ENCODE measurements around the gene SLC39A2.
"Not testable (repeated sequence)": the region's sequence is repeated elsewhere in the genome, so short reads cannot be mapped to it uniquely, and the experiment has no call there.

SLC39A2 gene

GRCh38 chr14:20971705-20972021 is 27.4 kb upstream of the SLC39A2 start:
- TF ChIP-seq, protein P1, sequence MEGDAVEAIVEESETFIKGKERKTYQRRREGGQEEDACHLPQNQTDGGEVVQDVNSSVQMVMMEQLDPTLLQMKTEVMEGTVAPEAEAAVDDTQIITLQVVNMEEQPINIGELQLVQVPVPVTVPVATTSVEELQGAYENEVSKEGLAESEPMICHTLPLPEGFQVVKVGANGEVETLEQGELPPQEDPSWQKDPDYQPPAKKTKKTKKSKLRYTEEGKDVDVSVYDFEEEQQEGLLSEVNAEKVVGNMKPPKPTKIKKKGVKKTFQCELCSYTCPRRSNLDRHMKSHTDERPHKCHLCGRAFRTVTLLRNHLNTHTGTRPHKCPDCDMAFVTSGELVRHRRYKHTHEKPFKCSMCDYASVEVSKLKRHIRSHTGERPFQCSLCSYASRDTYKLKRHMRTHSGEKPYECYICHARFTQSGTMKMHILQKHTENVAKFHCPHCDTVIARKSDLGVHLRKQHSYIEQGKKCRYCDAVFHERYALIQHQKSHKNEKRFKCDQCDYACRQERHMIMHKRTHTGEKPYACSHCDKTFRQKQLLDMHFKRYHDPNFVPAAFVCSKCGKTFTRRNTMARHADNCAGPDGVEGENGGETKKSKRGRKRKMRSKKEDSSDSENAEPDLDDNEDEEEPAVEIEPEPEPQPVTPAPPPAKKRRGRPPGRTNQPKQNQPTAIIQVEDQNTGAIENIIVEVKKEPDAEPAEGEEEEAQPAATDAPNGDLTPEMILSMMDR (IDR thresholded peaks at IDR 0.05; ENCODE audit: insufficient read depth, low read depth, low read length, missing control alignments) = no peak
- peak overlapping the region; percentile 57; the same call in 1 of the 2 replicates for H3K4me3 ChIP-seq (ENCODE audit: low read depth, low read length)
- DNase-seq (ENCODE audit: low read depth) = no peak

DNA sequence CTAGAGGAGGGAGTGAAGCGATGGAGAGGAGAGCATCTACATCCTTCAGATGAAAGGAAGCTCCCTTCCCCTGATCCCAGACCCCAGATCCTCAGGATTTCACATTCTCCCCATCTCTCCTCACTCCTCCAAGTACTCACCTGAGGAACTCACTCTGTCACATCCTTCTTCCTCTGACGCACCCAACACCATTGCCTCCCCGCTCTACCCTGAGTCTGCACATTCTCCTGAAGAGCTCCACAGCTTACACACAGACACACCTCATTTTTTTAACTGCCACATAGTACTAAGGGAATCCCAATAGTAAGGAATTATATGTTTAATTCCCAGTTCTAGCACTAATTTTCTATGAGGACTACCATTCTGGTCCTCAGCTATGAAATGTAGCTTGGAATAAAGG is 25.6 kb upstream of the SLC39A2 start:
- no peak for DNase-seq (ENCODE audit: low read depth)
- TF ChIP-seq, protein P1 (IDR thresholded peaks at IDR 0.05; ENCODE audit: insufficient read depth, low read depth, low read length, missing control alignments) = no peak
- no peak overlapping the region for H3K4me3 ChIP-seq (ENCODE audit: low read depth, low read length)

DNA sequence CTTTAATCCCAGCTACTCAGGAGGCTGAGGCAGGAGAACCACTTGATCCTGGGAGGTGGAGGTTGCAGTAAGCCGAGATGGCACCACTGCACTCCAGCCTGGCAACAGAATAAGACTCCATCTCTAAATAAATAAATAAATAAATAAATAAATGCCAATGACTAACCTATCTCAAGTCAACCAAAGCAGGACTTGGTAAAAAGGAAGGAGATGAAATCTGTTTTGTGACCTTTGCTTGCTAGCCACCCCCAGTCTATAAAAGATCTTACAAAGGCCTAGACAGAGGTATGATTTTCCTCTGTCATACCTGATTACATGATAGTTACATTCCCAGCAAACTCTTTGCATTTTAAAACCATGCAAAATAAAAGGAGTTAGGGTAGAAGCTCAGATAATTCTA is 22.8 kb upstream of the SLC39A2 start:
- TF ChIP-seq, protein P1 (IDR thresholded peaks at IDR 0.05; ENCODE audit: insufficient read depth, low read depth, low read length, missing control alignments) = no peak
- H3K4me3 ChIP-seq (ENCODE audit: low read depth, low read length) = no peak overlapping the region
- DNase-seq (ENCODE audit: low read depth) = no peak

- DNase-seq (ENCODE audit: low read depth) = no peak
- TF ChIP-seq, protein P1 (IDR thresholded peaks at IDR 0.05; ENCODE audit: insufficient read depth, low read depth, low read length, missing control alignments) = no peak
- H3K4me3 ChIP-seq (ENCODE audit: low read depth, low read length) = no peak overlapping the region
Measured at GRCh38 chr14:20978687-20979086, 20.4 kb upstream of the SLC39A2 start.

DNA sequence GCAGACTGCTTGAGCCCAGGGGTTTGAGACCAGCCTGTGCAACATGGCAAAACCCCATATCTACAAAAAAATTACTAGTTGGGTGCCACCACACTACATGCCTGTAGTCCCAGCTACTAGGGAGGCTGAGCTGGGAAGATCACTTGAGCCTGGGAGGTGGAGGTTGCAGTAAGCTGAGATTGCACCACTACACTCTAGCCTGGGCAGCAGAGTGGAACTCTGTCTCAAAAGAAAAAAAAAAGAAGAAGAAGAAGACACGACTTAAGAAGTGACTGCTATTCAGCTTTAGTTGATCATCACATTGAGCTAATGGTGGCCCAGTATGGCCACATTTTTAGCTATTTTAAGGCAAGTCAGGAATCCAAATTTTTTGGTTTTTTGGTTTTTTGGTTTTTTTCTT is 18.2 kb upstream of the SLC39A2 start:
- H3K4me3 ChIP-seq (ENCODE audit: low read depth, low read length) = no peak overlapping the region
- TF ChIP-seq, protein P1 (IDR thresholded peaks at IDR 0.05; ENCODE audit: insufficient read depth, low read depth, low read length, missing control alignments) = no peak
- no peak for DNase-seq (ENCODE audit: low read depth)

DNA sequence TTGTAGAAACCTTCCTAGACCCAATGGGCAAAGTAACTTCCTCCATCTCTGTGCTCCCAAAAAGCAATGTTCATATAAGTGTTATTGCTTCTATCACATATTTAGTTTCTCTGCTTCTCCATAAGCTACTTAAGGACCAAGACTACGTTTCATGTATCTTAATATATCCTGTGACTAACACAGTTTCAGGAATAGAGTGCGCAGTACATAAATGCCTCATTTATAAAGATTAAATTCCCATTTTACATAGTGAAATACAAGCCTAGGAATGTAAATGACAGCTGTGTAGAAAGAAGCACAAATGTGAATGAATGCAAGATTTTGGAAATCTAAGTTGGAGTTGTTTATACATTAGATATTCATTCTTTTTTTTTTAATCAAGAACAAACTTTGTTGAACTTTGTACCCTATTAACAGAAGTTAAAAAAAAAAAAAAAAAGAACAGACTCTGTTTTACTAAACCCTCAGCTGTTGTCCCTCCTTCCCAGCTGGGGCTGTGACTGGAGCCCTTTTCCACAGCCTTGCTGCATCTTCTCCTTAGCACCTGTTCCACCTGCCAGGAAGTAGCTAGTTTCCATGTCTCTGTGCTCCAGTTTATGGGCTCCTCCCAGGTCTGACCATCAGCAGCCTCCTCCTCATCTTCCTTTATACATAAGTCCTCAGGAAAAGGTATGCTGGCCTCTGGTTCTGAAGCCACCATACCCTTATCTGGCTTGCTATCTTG is 16.3 kb upstream of the SLC39A2 start:
- no peak overlapping the region for H3K4me3 ChIP-seq (ENCODE audit: low read depth, low read length)
- DNase-seq (ENCODE audit: low read depth) = no peak
- TF ChIP-seq, protein P1 (IDR thresholded peaks at IDR 0.05; ENCODE audit: insufficient read depth, low read depth, low read length, missing control alignments) = no peak

DNA sequence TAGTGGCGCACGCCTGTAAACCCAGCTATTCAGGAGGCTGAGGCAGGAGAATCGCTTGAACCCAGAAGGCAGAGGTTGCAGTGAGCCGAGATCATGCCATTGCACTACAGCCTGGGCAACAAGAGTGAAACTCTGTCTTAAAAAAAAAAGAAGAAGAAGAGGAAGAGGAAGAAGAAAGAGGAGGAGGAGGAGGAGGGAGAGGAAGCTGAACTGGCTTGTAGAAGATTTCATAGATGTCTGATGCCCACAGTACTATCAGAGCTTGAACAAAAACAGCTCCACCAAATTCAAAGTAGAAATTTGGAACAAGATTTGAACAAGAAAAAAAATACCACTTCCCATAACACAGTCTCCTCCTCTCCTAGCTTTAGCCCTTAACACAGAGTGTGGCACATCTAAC is 13.4 kb upstream of the SLC39A2 start:
- not testable (repeated sequence) for H3K4me3 ChIP-seq (ENCODE audit: low read depth, low read length); DNase-seq (ENCODE audit: low read depth)

Measured in GM12865 (cell line).